AG08396 (cell line): ENCODE measurements around the gene PRRT1B.

Experiments
- DNase-seq: peaks from one replicate; pipeline ENCODE4 v3.0.0; 2012; ENCODE audit warnings: low spot score, mixed read lengths

Gene PRRT1B

DNA sequence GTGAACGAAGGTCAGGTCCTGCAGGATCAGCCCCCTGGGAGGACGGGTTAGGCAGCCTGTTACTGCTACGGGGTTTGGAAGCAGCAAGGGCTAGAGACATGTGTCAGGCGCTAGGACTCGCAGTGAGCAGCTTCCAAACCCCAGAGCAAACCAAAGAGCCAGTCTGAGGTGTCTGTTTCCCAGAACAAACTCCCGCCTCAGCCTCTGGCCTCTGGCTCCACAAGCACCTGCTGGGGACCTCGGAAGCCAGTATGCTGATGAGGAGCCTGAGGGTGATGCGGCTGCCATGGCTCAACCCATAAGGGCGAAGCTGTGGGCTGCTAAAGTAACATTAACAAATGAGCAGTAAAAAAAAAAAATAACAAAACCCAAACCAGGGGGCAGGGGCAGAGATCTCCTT lies 35.0 kb downstream of the PRRT1B start:
- DNase-seq, result no peak

DNA sequence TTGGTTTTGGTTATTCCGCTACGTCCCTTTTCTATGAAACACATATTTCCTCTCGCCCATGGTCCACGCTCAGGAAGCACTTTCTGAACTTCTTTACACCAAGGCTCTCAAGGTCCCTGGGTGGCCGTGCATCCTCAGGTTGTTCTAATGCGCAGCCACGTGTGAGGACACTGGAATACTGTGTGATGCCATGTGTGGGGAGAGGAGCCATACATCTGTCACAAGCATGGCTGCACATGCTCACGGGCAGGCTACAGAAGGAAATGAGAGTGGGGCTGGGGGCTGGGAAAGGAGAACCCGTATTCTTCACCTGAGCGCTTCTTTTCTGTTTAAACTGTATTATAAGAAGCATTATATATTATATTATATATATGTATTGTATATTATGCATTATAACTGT lies 36.7 kb downstream of the PRRT1B start:
- DNase-seq, result no peak

DNA sequence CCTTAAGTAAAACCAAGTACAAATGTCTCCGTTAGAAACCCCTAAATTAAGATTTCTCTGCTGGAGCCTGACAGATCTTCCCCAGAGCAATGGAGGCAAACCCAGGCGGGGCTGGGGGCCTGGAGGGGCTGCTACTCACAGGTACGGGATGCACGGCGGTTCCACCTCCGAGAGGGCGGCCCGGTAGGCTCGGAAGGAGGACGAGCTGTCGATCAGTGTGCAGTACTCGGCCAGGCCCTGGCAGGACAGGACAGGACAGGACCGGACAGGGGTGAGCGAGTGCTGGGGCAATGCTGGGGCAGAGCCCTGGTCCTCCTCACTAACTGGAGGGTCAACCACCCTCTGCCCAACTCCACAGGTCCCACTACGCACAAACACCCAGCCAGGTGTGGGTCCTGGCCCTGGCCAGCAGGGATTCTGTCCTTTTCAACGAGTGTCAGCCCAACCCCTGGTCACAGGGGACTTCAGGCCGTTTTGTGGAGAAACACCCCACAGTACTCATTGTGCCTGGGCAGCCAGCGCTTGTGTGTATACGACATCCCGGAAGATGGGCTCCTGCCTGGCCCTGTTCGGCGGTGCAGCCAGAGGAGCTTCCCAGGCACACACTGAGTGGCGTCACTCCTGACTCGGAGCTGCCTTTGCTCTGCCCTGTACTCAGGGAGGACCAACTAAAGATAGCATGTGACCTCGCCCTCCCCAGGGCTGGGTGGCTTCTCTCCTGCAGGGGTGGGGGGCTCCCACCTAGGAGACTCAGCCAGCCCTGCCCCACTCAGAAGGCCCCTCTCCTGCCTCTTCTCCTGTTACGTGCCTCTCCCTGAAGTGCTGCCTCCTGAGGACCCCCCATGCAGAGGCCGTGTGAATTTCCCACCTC lies 37.4 kb downstream of the PRRT1B start:
- DNase-seq, result no peak

DNA sequence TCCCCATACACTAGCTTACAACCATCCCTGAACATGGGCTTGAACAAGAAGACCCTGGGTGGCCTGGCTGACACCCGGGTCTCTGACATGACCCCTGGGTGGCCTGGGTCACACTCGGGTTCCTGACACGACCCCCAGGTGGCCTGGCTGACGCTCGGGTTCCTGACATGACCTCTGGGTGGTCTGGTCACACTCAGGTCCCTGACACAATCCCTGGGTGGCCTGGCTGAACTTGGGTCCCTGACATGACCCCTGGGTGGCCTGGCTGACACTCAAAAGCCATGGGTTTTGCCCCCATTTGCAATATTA lies 38.0 kb downstream of the PRRT1B start:
- DNase-seq, result no peak

DNA sequence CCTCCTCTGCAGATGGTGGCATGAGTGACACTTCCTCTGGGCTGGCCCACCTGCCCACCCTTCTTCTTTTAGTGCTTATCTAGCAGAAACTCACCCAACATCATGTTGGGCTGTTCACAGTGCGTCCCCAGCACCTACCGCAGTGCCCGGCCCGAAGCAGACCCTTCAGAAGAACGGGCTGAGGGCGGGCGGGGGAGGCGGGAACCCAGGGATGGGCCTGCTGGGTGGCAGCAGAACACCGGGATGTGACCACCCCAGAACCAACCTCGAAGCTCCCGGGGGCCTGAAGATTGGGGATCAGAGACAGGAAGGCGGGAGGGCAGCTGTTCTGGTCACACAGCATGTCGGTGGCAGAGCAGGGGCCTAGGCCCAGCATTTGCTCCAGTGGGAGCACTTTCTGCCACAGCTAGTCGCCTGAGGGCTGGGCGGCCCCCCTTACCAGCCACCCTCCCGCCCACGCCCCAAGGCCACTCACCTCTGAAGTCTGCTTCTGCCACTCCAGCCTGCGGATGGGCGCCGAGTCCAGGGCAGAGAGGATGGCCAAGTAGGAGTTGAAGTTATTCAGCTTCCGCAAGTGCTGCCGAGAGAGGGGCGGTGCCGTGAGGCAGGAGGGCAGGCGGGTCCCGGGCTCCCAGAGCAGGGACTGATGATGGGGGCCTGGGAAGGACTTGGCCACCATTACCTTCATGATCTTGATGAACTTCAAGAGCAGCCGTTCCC lies 38.7 kb downstream of the PRRT1B start:
- no peak for DNase-seq

DNA sequence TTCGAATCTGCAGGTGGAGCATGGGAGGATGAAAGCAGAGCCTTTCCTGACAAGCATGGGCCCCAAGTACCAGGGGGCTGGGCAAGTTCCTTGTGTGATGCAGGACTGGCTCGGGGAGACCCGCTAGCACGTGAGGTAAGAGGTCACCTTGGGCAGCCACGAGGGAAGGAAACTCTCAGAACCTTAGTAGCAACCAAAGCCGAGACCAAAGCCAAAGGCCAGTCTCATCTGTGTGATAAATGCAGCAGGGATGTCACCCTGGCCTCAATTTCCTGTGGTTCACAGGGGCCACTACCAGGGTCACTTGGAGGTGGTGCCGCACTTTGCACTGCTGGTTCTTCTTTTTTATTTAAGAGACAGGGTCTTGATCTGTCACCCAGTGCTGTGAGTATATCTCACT lies 39.5 kb downstream of the PRRT1B start:
- DNase-seq, result no peak

DNA sequence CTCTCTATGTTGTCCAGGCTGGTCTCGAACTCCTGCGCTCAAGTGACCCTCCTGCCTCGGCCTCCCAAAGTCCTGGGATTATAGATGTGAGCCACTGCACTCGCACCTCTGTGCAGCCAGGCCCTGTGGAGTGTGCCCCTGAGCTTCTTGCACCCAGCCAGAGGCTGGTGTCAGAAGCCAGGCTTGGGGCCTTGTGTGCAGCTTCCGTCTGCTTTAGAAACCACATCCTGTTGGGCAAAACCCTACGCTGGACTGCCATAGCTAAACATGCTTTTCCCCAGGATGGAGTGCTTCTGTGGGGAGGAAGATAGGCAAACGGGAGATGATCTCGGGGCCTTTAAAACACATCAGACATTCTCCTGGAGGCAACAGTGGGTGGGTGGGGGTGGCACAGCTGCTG lies 40.1 kb downstream of the PRRT1B start:
- DNase-seq, result no peak

DNA sequence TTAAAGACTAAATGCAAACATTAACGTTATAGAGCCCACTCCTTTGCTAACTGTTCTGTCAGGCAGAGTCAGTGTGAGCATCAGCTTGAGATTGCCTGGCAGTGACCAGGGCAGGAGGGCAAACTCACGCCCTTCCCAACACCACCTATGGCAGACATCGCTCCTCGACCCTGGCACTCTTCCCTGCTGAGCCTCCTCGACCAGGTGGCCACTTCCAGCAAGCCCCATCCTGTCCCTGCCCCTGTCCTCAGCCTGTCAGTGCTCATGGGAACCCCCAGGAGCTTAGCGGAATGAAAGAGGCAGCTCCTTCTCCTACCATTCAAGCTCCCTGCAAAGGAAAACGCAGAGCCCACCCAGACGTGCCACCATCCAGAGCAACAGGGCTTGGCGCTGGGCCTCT lies 42.0 kb downstream of the PRRT1B start:
- no peak for DNase-seq

DNA sequence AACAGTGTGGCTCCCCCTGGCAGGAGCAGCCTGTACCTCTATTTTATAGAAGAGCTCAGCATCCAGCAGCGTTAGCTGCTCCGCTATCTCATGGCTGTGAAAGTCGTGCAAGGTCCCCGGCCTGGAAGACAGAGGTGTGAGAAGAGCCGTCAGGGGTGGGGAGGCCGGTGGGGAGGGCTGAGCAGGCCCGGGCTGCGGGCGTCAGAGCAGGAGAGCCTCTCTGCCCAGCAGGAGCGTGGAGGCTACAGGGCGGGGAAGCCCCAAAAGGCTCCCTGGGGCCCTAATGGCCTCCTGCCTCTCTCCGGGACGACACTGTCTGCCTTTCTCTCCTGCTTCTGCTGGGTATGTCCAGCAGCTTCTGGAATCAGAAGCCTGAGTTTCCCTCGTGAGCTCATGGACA lies 42.6 kb downstream of the PRRT1B start:
- DNase-seq, result no peak

DNA sequence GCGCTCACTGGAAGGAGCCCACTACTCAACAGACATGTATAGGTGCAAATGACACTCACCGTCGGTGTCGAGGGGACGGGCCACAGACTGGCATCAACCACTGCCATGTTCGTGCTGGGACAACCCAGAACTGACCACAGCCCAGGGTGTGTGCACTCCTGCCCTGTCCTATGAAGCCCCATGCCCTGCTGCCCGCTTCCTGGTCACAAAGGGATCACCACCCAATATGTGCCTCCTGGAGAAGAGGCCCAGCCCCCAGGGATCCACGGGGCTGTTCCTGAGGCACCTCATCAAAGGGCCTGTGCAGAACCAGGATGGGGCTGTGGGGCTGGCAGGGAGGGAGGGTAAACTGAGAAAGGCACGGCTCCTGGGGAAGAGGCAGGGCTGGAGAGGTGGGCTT lies 43.1 kb downstream of the PRRT1B start:
- no peak for DNase-seq

DNA sequence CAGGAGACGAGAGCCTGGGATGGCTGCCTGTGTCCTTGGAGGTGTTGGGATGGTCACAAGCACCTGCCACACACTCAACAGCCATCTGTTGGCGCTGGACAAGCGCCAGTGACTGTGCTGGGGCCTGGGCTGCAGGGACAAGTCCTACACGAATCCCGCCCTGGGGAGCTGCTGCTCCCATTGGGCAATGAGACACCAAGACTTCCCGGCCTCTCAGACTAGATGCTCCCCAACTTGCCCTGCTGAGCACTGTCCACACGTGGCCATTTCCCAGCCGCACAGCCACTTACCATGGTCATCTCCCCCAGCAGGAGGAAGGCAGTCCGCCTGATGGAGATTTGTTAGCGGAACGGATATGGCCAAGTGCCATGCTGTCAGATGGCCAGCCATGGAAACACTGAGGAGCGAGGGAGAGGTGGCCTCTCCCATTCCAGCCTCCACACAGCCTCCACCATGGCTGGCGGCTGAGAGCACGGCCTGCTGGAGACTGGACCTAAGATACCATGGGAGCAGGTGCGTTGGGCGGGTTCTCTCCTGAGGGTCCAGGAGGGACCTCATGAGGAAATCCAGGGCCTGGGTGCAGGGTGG lies 43.9 kb downstream of the PRRT1B start:
- DNase-seq, result no peak

DNA sequence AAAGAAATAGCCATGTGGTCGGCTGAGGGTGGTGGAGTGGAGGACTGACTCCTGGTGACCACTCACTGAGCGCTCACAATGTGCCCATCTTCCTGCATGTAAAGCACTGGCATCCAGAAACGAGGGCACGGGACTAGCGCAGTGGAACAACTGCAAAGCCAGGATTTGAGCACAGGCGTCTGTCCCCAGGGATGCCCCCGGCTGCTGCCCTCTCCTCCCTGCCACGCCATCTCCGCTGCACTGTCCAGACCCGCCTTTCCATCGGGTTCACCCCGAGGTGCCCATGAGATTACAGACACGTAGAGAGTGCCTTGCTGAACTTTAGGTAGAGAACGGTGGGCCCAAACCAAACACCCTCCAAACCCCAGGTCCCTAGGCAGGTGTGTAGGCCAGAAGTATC lies 44.7 kb downstream of the PRRT1B start:
- DNase-seq, result no peak

DNA sequence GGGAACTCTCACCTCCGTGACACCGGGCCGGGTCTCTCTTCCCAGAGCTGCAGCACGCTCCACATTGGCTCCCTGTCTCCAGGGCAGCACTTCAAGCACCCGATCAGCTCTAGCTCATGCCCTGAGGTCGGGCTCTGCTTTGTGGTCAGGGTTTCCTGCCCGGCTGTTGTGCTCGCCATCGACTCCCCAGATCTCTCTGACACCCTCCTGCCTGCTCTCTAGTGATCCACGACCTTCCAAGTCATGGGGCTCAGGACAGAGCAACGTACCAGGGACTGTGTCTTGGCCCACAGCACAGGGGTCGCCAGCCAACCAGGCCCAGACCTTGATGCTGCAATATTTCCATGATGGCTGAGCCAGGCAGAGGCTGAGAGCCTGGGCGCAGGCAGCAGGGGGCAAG lies 45.1 kb downstream of the PRRT1B start:
- DNase-seq, result no peak

DNA sequence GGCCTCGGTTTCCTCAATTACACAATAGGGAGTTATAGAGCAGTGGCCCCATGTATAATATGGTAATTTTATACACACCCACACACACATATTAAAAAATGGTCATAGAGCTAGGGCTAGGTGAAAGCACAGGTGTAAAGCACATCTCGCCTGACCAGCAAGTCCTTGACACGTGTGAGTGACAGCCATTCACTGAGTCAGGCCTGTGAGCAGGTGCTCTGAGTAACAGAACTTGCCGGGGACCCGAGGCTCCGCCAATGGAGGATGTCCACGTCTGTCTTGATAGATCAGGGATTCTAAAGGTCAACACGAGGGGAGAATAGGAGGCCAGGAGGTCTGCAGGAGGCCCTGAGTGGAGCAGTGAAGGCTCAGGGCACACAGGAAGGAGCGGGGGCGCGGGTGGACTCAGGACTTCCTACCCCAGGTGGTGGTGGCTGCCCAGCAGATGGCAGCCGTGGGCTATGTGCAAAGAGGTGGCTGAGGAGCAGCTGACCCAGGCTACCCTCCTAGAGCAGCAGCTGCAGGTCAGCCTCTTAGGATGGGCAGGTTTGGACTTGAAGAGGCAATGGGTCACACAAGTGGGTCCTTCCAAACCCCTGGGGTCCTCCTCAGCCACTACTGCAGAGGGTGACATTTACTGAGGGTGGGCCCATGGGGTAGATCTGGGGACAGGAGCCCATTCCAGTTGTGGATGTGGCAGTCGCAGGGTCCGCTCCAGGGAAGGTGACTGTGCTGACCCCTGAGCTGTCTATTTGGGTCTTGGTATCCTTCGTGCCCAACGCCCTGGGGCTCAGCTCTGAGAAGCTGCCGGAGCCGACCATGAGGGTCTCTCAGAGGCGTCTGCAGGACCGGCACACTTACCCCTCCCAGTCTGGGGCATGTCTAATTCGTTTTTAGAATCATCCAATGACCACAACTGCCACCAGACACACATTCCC lies 45.9 kb downstream of the PRRT1B start:
- peak; percentile 90 for DNase-seq

DNA sequence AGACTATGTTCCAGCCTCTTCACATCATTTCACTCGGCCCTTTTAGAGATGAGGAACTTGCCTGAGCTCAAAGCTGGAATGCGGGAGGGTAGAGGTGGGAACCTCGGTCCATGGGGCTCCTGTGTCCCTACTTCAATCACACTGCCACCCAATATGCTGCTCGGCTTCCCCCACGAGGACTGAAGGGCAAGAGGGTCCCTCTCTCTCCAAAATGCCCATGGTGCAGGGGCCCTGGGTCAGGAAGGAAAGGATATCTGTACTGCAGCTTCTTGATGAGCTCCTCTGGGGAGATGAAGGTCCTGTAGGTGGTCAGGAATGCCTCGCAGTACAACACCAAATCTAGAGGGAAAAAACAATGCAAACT lies 46.5 kb downstream of the PRRT1B start:
- DNase-seq, result no peak

DNA sequence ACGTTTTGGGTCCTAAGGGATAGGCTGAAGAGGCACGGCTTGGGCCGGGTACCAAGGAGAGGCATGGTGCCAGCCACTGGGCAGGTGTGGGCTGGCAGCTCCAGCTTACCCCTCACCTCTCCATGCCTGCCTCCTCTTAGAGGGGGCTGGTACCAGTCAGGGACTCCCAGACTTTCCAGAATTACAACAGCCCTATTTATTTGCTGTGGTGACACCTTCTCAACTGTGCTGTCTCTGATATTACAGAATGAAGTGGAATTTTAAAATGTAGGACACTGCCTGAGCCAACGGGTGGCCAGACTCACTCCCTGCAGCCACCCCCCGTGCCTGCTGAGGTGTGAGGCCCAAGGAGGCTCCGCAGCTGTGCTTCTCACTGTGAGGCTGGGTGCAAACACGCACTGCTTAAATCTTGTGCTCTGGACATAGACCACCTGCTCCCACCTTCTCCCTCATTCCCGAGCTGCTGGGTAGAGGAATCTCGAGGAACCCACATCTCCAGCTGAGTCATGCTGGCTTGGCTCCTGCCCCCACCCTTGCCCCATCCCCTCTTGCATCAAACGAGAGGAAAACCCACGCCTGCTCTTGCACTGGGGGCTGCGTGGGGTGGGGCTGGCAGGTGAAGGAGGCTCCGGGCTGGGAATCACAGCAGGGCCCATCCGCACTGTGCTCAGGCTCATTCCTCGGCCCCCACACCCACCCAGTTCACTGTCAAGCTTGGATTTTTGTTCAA lies 47.9 kb downstream of the PRRT1B start:
- no peak for DNase-seq

DNA sequence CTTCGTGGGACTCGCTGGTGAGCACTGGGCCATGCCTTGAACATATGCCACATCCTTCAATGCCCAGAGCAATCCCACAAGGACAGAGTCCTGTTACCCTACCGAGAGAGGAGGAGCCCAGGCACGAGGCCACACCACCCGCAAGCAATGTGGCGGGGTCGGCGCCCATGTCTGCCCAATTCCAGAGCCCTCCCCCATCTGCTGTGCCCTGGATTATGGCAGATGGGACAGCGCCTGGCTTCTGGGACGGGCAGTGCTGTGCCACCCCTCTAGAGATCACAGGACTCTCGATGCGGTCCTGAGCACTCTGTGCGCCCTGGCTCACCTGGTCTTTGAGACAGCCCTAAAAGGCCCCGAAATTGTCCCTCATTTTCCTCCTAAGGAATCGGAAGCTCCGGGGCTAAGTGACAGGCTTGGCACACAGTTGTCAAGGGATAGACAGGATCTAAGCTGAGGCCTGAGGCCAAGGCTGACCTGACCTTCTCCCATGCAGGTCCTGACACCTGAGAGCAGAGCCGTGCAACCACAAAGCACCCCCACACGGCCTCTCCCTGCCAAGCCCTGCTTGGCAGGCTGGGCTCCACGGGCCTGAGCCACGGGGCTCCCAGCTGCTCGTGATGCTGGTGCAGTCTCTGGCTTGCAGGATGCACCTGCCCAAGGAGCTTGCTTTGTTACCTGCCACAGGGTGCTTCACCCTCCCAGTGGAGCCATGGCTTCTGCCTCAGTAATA lies 48.8 kb downstream of the PRRT1B start:
- DNase-seq, result no peak

DNA sequence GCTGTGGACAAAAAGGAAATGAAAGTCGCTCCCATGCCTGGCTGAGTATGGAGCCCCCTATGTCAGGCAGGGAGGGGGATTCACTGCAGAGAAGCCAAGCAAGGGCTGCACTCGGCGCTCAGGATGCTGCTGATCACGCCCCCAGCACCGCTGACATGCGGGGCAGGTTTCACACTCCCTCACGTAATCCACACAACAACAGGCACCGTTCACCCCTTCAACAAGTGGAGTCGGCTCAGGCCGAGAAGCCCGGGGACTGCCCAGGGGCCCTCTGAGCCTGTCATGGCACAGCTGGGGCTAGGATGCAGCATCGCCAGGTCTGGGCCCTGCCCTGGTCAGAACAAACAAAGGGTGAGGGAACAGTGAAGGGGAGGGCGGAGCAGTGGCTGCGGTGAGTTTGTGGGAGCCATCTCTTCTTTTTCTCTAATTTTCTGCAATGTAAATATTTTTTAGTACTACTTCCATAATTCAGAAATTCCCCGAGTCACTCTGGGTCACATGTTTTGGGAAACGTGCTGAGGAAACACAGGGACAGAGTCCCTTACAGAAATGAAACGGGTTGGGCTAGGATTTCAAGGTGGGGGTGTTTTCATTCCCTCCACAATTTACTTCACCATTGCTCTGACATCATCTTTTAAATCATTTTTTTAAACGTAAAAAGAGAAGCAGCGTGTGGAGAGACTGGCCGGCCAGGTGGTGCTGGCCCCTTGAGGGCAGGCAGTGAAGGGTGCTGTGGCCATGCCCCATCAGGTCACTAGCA lies 49.8 kb downstream of the PRRT1B start:
- DNase-seq, result no peak

DNA sequence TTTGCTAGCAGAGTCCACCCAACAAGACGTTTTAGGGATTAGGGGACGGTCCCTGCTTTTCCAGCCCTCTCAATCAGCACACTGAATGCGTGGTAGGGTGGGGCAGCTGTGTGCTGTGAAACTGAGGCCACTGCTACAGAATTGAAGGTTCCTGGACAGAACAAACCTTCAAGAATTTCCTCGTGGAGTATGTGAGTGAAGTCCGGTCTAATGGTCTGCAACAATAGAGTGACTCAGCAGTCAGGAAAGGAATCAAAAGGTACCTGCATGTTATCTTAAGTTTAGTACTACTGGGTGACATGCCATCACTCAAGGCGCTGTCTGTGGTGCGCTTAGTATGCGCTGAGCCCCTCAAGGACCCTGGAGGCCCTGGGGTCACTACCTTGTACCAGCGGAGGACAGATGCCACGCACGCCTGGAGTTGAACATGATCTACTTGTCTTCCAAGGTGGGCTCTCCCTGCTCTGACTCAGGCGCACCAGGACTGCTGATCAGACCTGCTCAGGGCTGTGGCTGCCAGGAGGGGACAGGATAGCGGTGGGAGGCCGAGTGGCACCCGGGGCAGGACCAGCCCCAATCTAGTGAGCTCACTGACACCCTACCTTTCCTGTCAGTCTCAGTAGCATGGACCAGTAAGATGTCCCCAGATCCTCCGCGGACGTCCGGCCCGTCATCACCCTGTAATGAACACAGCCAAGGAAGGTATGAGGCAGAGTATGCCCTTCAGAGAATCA lies 50.5 kb downstream of the PRRT1B start:
- no peak for DNase-seq

DNA sequence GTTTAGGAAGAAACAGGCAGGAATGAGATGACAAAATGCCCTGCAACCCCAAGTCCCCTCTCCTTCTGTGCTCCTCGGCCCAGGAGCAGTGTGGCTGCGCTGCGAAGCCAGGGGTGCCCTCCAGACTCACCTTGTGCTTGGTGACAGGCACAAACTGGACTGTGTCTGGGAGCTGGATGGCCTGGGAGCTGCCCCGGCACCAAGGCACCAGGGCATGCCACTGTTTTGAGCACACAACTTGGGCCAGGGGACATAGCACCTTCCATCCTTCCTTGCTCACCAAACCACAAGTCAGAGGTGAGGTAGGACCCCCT lies 51.1 kb downstream of the PRRT1B start:
- DNase-seq, result no peak
